ENCODE measurements around the gene YIPF5. TPM values are rescaled to one million over a fixed set of nuclear protein-coding genes. Genes with fewer than 3 reads are reported as not detected.

Gene YIPF5
- total RNA-seq, 2 donors from 2014 or later, result 46.8 to 54.0 TPM

DNA sequence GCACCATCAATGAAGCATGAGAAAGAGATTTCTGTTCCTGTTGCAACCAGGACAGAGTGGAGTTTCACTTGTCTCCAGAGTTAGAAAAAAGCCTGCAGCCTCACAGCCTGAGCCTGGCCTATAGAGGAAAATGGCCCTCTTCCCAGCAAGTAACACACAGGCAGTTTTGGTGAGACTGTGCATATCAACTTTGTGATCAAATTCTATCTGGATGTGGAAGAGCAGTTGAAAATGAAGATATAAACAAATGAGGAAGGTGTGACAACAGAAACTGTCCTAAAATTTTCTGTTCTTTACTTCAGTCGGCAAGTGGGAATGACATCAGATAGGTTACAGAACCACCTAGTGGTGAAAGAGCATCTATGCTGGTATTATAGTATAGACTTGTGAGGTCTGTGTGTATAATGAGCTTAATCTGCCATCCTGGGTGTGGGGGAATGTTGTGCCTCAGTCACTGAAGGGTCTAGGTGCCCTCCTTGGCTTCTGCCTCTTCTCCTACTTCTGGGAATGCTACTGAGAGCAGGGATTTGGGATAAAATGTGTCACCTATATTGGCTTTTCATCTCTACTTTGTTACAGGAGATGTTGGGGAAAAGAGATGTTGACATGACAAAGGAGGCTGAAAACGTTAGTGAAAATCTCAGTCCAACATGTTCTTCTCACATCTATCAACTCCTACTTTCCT is 28.2 kb downstream of the YIPF5 start:
- DNase-seq, result peak; percentile 53
- Histone ChIP-seq H3K4me1 (ENCODE audit: control insufficient read depth, insufficient read depth, low read length) (peaks cover 6% of the 10 kb centered on the region), H3K36me3 (ENCODE audit: control insufficient read depth, insufficient read depth, low read length) (no peaks in the 10 kb centered on the region), H3K4me3 (ENCODE audit: low read length) (no peak overlapping the region), H3K9ac (ENCODE audit: extremely low read depth, low read length, poor library complexity, severe bottlenecking) (no peak overlapping the region), H3K27me3 (ENCODE audit: control insufficient read depth, insufficient read depth, low read length, poor library complexity, severe bottlenecking) (no peaks in the 10 kb centered on the region), H3K9me3 (ENCODE audit: control insufficient read depth, low read length) (no peaks in the 10 kb centered on the region), H3K27ac (ENCODE audit: low read depth, low read length) (no peak overlapping the region)
- Mint-ChIP-seq H3K4me3 (no peak overlapping the region), H3K27ac (no peak overlapping the region), H3K36me3 (ENCODE audit: low read depth) (no peaks in the 10 kb centered on the region), H3K4me1 (peaks cover 12% of the 10 kb centered on the region), H3K9me3 (no peaks in the 10 kb centered on the region), H3K27me3 (ENCODE audit: insufficient read depth) (no peaks in the 10 kb centered on the region)
- TF ChIP-seq, protein P1, sequence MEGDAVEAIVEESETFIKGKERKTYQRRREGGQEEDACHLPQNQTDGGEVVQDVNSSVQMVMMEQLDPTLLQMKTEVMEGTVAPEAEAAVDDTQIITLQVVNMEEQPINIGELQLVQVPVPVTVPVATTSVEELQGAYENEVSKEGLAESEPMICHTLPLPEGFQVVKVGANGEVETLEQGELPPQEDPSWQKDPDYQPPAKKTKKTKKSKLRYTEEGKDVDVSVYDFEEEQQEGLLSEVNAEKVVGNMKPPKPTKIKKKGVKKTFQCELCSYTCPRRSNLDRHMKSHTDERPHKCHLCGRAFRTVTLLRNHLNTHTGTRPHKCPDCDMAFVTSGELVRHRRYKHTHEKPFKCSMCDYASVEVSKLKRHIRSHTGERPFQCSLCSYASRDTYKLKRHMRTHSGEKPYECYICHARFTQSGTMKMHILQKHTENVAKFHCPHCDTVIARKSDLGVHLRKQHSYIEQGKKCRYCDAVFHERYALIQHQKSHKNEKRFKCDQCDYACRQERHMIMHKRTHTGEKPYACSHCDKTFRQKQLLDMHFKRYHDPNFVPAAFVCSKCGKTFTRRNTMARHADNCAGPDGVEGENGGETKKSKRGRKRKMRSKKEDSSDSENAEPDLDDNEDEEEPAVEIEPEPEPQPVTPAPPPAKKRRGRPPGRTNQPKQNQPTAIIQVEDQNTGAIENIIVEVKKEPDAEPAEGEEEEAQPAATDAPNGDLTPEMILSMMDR (conservative IDR thresholded peaks at IDR 0.05), result peak; percentile 91
- 22 to 51% methylated on average over 1 to 2 of the region's 2 CpGs for WGBS, 2 experiments (ENCODE audit: insufficient coverage in 1 of 2, insufficient read length in 1 of 2)

DNA sequence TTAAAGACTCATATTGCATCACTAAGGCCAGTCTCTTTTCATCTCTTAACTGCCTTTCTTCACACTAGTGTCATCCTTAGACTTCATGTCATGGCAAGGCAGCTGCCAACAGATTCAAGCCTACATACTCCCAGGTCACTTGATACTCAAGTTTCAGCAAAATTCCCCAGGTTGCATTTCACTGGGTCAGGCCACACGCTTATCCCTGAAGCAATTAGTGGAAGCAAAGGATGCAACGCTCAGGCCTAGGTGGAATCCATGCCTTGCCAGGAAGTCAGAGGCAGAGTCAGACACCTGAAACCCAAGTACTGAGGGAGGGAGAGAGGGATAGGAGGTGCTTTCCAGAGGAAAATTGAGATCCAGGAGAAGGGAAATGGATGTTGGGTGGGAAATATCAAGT is 28.9 kb downstream of the YIPF5 start:
- Histone ChIP-seq H3K27ac (ENCODE audit: low read depth, low read length) (no peak overlapping the region), H3K27me3 (ENCODE audit: control insufficient read depth, insufficient read depth, low read length, poor library complexity, severe bottlenecking) (no peaks in the 10 kb centered on the region), H3K9ac (ENCODE audit: extremely low read depth, low read length, poor library complexity, severe bottlenecking) (no peak overlapping the region), H3K4me3 (ENCODE audit: low read length) (no peak overlapping the region), H3K9me3 (ENCODE audit: control insufficient read depth, low read length) (no peaks in the 10 kb centered on the region), H3K4me1 (ENCODE audit: control insufficient read depth, insufficient read depth, low read length) (peaks cover 6% of the 10 kb centered on the region), H3K36me3 (ENCODE audit: control insufficient read depth, insufficient read depth, low read length) (no peaks in the 10 kb centered on the region)
- H3K4me1 Mint-ChIP-seq, result peaks cover 12% of the 10 kb centered on the region
- H3K27me3 Mint-ChIP-seq (ENCODE audit: insufficient read depth), result no peaks in the 10 kb centered on the region
- H3K36me3 Mint-ChIP-seq (ENCODE audit: low read depth), result no peaks in the 10 kb centered on the region
- WGBS, 2 experiments (ENCODE audit: insufficient coverage in 1 of 2, insufficient read length in 1 of 2), result 89 to 100% methylated on average over 1 to 2 of the region's 2 CpGs
- H3K9me3 Mint-ChIP-seq, result no peaks in the 10 kb centered on the region
- no peak overlapping the region for H3K27ac Mint-ChIP-seq
- DNase-seq, result no peak
- TF ChIP-seq, protein P1 (conservative IDR thresholded peaks at IDR 0.05), result no peak
- no peak overlapping the region for H3K4me3 Mint-ChIP-seq

GRCh38 chr5:144139586-144139985 is 30.9 kb downstream of the YIPF5 start:
- 94 to 96% methylated on average over 4 to 5 of the region's 5 CpGs for WGBS, 2 experiments (ENCODE audit: insufficient coverage in 1 of 2, insufficient read length in 1 of 2)
- no peak overlapping the region for H3K27ac ChIP-seq (ENCODE audit: low read depth, low read length)
- DNase-seq, result no peak
- Mint-ChIP-seq H3K36me3 (ENCODE audit: low read depth) (no peaks in the 10 kb centered on the region), H3K27ac (no peak overlapping the region), H3K9me3 (no peaks in the 10 kb centered on the region), H3K4me3 (no peak overlapping the region), H3K27me3 (ENCODE audit: insufficient read depth) (no peaks in the 10 kb centered on the region), H3K4me1 (peaks cover 8% of the 10 kb centered on the region)
- TF ChIP-seq, protein P1 (conservative IDR thresholded peaks at IDR 0.05), result no peak
- H3K9me3 ChIP-seq (ENCODE audit: control insufficient read depth, low read length), result no peaks in the 10 kb centered on the region
- H3K4me3 ChIP-seq (ENCODE audit: low read length), result no peak overlapping the region
- no peak overlapping the region for H3K9ac ChIP-seq (ENCODE audit: extremely low read depth, low read length, poor library complexity, severe bottlenecking)
- H3K36me3 ChIP-seq (ENCODE audit: control insufficient read depth, insufficient read depth, low read length), result no peaks in the 10 kb centered on the region
- H3K27me3 ChIP-seq (ENCODE audit: control insufficient read depth, insufficient read depth, low read length, poor library complexity, severe bottlenecking), result no peaks in the 10 kb centered on the region
- no peaks in the 10 kb centered on the region for H3K4me1 ChIP-seq (ENCODE audit: control insufficient read depth, insufficient read depth, low read length)

Data from endodermal cell (in vitro differentiated cells).